ENCODE results near the gene EFNA1. TPM values are rescaled to one million over a fixed set of nuclear protein-coding genes. Genes with fewer than 3 reads are reported as not detected.

Gene EFNA1
- total RNA-seq, 1 experiment from 2014 or later, result 6.5 TPM

- TF ChIP-seq ZNF281 (CRISPR knock-in tag; IDR thresholded peaks at IDR 0.05) (peak; percentile 94), JUN (CRISPR knock-in tag; IDR thresholded peaks at IDR 0.05) (no peak), AFF4 (CRISPR knock-in tag; IDR thresholded peaks at IDR 0.05; ENCODE audit: borderline replicate concordance) (no peak), FOXK1 (CRISPR knock-in tag; IDR thresholded peaks at IDR 0.05) (no peak), ATF3 (CRISPR knock-in tag; conservative IDR thresholded peaks at IDR 0.05) (no peak), SMAD3 (CRISPR knock-in tag; IDR thresholded peaks at IDR 0.05; ENCODE audit: borderline replicate concordance) (no peak), NR2C2 (CRISPR knock-in tag; IDR thresholded peaks at IDR 0.05) (no peak), SP1 (CRISPR knock-in tag; conservative IDR thresholded peaks at IDR 0.05) (peak; percentile 78; the same call in 1 of the 2 replicates), GABPB1 (CRISPR knock-in tag; IDR thresholded peaks at IDR 0.05) (no peak), STAT6 (CRISPR knock-in tag; conservative IDR thresholded peaks at IDR 0.05; ENCODE audit: low read depth) (no peak), MLX (CRISPR knock-in tag; IDR thresholded peaks at IDR 0.05) (no peak), FOXP1 (CRISPR knock-in tag; IDR thresholded peaks at IDR 0.05; ENCODE audit: borderline replicate concordance) (no peak), NFE2L1 (CRISPR knock-in tag; IDR thresholded peaks at IDR 0.05) (no peak), E2F1 (CRISPR knock-in tag; IDR thresholded peaks at IDR 0.05) (no peak)
Measured at GRCh38 chr1:155174324-155175280, 46.9 kb downstream of the EFNA1 start (continued).

Measured in WTC11 (cell line).